ENCODE measurements around the gene CFAP45. TPM values are rescaled to one million over a fixed set of nuclear protein-coding genes. Genes with fewer than 3 reads are reported as not detected.

The CFAP45 gene
- total and polyA plus RNA-seq, 2 experiments from 2014 or later = 0.36 TPM; not detected in 1

GRCh38 chr1:159911326-159912070 is 11.5 kb upstream of the CFAP45 start:
- no peaks in the 10 kb centered on the region for H3K27me3 ChIP-seq (ENCODE audit: insufficient read depth)
- no peak overlapping the region for H3K27ac ChIP-seq (ENCODE audit: low read depth)
- H3K36me3 ChIP-seq (ENCODE audit: insufficient read depth) = no peaks in the 10 kb centered on the region
- H3K9me2 ChIP-seq (ENCODE audit: insufficient read depth) = no peaks in the 10 kb centered on the region
- no peak for TF ChIP-seq REST (IDR thresholded peaks at IDR 0.05; ENCODE audit: unreplicated experiment)
- TF ChIP-seq JUNB (IDR thresholded peaks at IDR 0.05; ENCODE audit: unreplicated experiment) = no peak
- no peak for TF ChIP-seq CREB1 (CRISPR knock-in tag; IDR thresholded peaks at IDR 0.05; ENCODE audit: low read depth)
- no peak for TF ChIP-seq POLR2AphosphoS5 (IDR thresholded peaks at IDR 0.05; ENCODE audit: low read depth)
- no peak for TF ChIP-seq NANOG (IDR thresholded peaks at IDR 0.05; ENCODE audit: borderline replicate concordance)
- TF ChIP-seq ZNF114 (CRISPR knock-in tag; IDR thresholded peaks at IDR 0.05) = no peak
- TF ChIP-seq ETS1 (IDR thresholded peaks at IDR 0.05) = no peak
- TF ChIP-seq ZNF462 (CRISPR knock-in tag; IDR thresholded peaks at IDR 0.05) = no peak
- no peak for TF ChIP-seq EZH2phosphoT487 (IDR thresholded peaks at IDR 0.05; ENCODE audit: unreplicated experiment)
- TF ChIP-seq CTCF (conservative IDR thresholded peaks at IDR 0.05; ENCODE audit: low read depth in 2 of 2) = no peak
- no peak for TF ChIP-seq STAT1 (IDR thresholded peaks at IDR 0.05; ENCODE audit: unreplicated experiment)
- TF ChIP-seq ZNF331 (CRISPR knock-in tag; IDR thresholded peaks at IDR 0.05; ENCODE audit: low read depth) = no peak
- TF ChIP-seq EZH2 (IDR thresholded peaks at IDR 0.05; ENCODE audit: low read depth, unreplicated experiment) = no peak
- ATAC-seq (no peak), DNase-seq (ENCODE audit: low spot score) (no peak)
- H3K4me1 Mint-ChIP-seq = peaks cover 58% of the 10 kb centered on the region
- H3K4me2 ChIP-seq = no peak overlapping the region
- no peaks in the 10 kb centered on the region for H3K9me3 Mint-ChIP-seq
- H4K20me1 ChIP-seq (replicated peaks; ENCODE audit: insufficient read depth) = no peaks in the 10 kb centered on the region
- no peak overlapping the region for H3K4me3 Mint-ChIP-seq
- H2AFZ ChIP-seq = no peak overlapping the region; the same call in 1 of the 2 replicates
- H3K36me3 Mint-ChIP-seq (ENCODE audit: low read depth) = no peaks in the 10 kb centered on the region
- H3K4me1 ChIP-seq (ENCODE audit: insufficient read depth) = peaks cover 37% of the 10 kb centered on the region
- peaks cover 20% of the 10 kb centered on the region for H3K27me3 Mint-ChIP-seq (ENCODE audit: insufficient read depth, low read depth, poor library complexity)
- no peaks in the 10 kb centered on the region for H3K79me2 ChIP-seq (replicated peaks; ENCODE audit: insufficient read depth)
- H3F3A ChIP-seq (replicated peaks; ENCODE audit: low read depth) = no peaks in the 10 kb centered on the region
- no peak overlapping the region for H3K4me3 ChIP-seq
- H3K27ac Mint-ChIP-seq = no peak overlapping the region

All from GM23338 (cell line).